ENCODE measurements around the gene RTL5.

Gene RTL5

GRCh38 chrX:72110876-72111708, 20.6 kb downstream of the RTL5 start:
- H3K27me3 ChIP-seq (ENCODE audit: control insufficient read depth in 5 of 5, insufficient read depth in 4 of 5, low read length in 5 of 5): peaks cover 0 to 19% (median 9%) of the 10 kb centered on the region in 5 donors
- H3K4me3 ChIP-seq (ENCODE audit: low read depth in 1 of 5, low read length in 5 of 5): no peak overlapping the region
- H3K4me1 ChIP-seq (ENCODE audit: control insufficient read depth in 5 of 5, insufficient read depth in 5 of 5, low read length in 5 of 5): peaks cover 0 to 22% (median 7%) of the 10 kb centered on the region in 5 donors
- H3K9ac ChIP-seq (ENCODE audit: low read length in 5 of 5): no peak overlapping the region
- peaks cover 0 to 2% (median 0%) of the 10 kb centered on the region in 5 donors for H3K9me3 ChIP-seq (ENCODE audit: control insufficient read depth in 5 of 5, low read length in 5 of 5)
- H3K36me3 ChIP-seq (ENCODE audit: control insufficient read depth in 5 of 5, insufficient read depth in 5 of 5, low read length in 5 of 5): no peaks in the 10 kb centered on the region
- no peak overlapping the region for H3K27ac ChIP-seq (ENCODE audit: low read depth, low read length)

DNA sequence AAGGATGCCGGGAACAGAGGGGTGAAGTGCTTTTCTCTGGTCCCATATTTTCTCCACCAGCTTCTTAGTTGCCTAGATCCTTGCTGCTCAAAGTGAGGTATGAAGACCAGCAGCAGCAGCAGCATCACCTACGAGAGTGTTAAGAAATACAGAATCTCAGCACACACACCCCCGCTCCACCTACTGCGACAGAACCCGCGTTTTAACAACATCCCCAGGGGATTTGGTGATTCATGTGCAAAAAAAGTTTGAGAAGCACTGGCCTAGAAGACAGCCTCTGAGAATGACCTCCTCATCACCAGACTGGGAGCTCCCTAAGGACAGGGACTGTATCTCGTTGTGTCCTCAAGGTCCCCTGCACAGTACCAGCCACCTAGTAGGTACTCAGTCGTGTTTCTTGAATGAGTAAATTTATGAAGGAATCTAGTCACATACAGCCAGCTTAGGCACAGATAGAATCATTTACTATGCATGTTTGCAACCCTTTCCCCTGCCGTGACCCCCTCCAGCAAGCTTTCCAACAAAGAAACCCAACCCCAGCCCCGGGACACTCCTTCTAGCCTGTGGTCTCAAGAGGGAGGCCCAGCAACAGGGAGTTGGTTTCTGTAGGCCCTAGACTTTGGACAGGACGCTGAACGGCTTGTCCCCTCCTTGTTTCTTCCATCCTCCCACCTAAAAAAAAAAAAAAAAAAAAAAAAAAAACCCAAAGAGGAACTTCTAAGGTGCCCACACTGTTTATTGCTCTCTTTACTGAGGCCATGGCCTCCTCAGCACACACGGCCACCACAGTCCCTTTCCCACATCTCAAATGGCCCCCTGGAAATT, 21.5 kb downstream of the RTL5 start:
- Histone ChIP-seq H3K36me3 (ENCODE audit: control insufficient read depth in 5 of 5, insufficient read depth in 5 of 5, low read length in 5 of 5) (no peaks in the 10 kb centered on the region), H3K27me3 (ENCODE audit: control insufficient read depth in 5 of 5, insufficient read depth in 4 of 5, low read length in 5 of 5) (peaks cover 0 to 22% (median 4%) of the 10 kb centered on the region in 5 donors), H3K27ac (ENCODE audit: low read depth, low read length) (no peak overlapping the region), H3K9ac (ENCODE audit: low read length in 5 of 5) (no peak overlapping the region), H3K4me1 (ENCODE audit: control insufficient read depth in 5 of 5, insufficient read depth in 5 of 5, low read length in 5 of 5) (peaks cover 0 to 18% (median 7%) of the 10 kb centered on the region in 5 donors), H3K9me3 (ENCODE audit: control insufficient read depth in 5 of 5, low read length in 5 of 5) (peaks cover 0 to 2% (median 0%) of the 10 kb centered on the region in 5 donors), H3K4me3 (ENCODE audit: low read depth in 1 of 5, low read length in 5 of 5) (no peak overlapping the region)

DNA sequence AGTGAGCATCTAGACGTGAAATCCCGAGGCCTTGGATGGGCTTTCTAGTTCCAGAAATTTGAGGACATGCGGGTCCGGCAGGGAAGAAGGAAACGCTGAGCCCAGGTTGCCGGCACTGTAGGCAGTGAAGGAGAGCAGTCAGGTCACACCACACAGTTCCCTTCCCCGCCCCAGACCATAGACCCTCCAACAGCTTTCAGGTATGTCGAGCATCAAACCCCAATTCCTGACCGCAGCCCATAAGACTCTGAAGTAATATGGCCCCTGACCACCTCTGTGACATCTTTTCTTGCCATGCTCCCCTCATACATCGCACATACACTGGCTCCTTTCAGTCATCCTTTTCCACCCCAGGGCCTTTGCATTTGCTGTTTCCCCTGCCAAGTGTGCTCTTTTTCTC, 23.0 kb downstream of the RTL5 start:
- H3K36me3 ChIP-seq (ENCODE audit: control insufficient read depth in 5 of 5, insufficient read depth in 5 of 5, low read length in 5 of 5): no peaks in the 10 kb centered on the region
- H3K4me3 ChIP-seq (ENCODE audit: low read depth in 1 of 5, low read length in 5 of 5): no peak overlapping the region
- H3K27me3 ChIP-seq (ENCODE audit: control insufficient read depth in 5 of 5, insufficient read depth in 4 of 5, low read length in 5 of 5): peaks cover 0 to 28% (median 6%) of the 10 kb centered on the region in 5 donors
- no peak overlapping the region for H3K9ac ChIP-seq (ENCODE audit: low read length in 5 of 5)
- H3K4me1 ChIP-seq (ENCODE audit: control insufficient read depth in 5 of 5, insufficient read depth in 5 of 5, low read length in 5 of 5): peaks cover 0 to 8% (median 0%) of the 10 kb centered on the region in 5 donors
- H3K27ac ChIP-seq (ENCODE audit: low read depth, low read length): no peak overlapping the region
- H3K9me3 ChIP-seq (ENCODE audit: control insufficient read depth in 5 of 5, low read length in 5 of 5): peaks cover 0 to 2% (median 0%) of the 10 kb centered on the region in 5 donors

DNA sequence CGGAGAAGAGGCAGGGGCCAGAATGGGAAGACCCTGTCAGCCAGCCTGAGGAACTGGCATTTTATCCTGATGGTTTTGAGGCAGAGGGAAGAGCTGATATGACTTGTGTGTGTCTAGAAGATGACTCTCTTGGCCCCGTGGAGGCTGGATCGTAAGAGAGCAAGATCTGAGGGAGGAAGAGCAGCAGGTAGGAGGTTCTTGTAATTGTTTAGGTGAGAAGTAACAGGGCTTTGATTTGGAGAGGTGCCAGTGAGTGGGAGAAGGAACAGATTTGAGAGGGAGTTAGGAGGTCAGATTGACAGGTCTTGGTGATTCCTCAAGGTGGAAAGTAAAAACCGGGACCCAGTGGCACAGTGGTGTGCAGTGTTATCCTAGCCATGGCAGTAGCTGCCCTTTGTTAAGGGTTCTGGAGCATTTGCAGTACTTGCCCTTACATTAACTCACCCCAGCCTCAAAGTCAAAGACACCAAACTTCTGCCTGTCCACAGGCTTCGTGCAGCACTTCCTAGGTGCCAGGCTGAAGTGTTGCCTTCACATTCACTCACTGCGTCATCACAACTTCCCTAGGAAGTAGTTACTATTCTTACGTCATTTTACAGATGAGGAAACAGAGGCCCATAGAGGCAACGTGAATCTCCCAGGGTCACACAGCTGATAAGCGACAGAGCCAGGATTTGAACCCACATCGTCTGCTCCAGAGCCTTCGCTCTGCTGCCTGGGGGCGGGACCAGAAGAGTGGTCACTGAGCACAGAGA, 23.7 kb downstream of the RTL5 start:
- Histone ChIP-seq H3K36me3 (ENCODE audit: control insufficient read depth in 5 of 5, insufficient read depth in 5 of 5, low read length in 5 of 5) (no peaks in the 10 kb centered on the region), H3K27ac (ENCODE audit: low read depth, low read length) (no peak overlapping the region), H3K4me1 (ENCODE audit: control insufficient read depth in 5 of 5, insufficient read depth in 5 of 5, low read length in 5 of 5) (peaks cover 0 to 6% (median 0%) of the 10 kb centered on the region in 5 donors), H3K9ac (ENCODE audit: low read length in 5 of 5) (no peak overlapping the region), H3K27me3 (ENCODE audit: control insufficient read depth in 5 of 5, insufficient read depth in 4 of 5, low read length in 5 of 5) (peaks cover 2 to 33% (median 9%) of the 10 kb centered on the region in 5 donors), H3K9me3 (ENCODE audit: control insufficient read depth in 5 of 5, low read length in 5 of 5) (peaks cover 0 to 2% (median 0%) of the 10 kb centered on the region in 5 donors), H3K4me3 (ENCODE audit: low read depth in 1 of 5, low read length in 5 of 5) (no peak overlapping the region)

DNA sequence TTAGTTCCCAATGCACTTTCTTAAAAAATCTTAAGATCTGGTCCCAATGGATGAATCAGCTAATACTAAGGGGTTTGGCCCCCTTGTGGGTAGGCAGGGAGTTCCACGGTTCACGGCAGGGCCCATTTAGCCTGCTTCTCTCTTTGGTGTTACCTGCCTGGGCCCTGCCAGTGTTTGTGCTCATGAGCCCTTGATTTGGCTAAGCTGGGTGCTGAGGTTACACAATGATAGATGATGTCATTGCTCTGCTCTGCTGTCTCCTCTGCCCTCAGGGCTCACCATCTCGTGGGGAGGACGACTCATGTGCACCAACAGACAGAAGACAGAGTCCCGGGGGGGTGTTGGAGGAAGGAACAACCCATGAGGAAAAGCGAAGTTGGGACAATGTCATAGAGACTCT, 24.4 kb downstream of the RTL5 start:
- Histone ChIP-seq H3K27me3 (ENCODE audit: control insufficient read depth in 5 of 5, insufficient read depth in 4 of 5, low read length in 5 of 5) (peaks cover 5 to 38% (median 13%) of the 10 kb centered on the region in 5 donors), H3K9me3 (ENCODE audit: control insufficient read depth in 5 of 5, low read length in 5 of 5) (peaks cover 0 to 2% (median 0%) of the 10 kb centered on the region in 5 donors), H3K9ac (ENCODE audit: low read length in 5 of 5) (no peak overlapping the region), H3K4me1 (ENCODE audit: control insufficient read depth in 5 of 5, insufficient read depth in 5 of 5, low read length in 5 of 5) (peaks cover 0 to 11% (median 0%) of the 10 kb centered on the region in 5 donors), H3K36me3 (ENCODE audit: control insufficient read depth in 5 of 5, insufficient read depth in 5 of 5, low read length in 5 of 5) (no peaks in the 10 kb centered on the region), H3K4me3 (ENCODE audit: low read depth in 1 of 5, low read length in 5 of 5) (no peak overlapping the region), H3K27ac (ENCODE audit: low read depth, low read length) (no peak overlapping the region)

GRCh38 chrX:72105436-72105835, 26.3 kb downstream of the RTL5 start:
- no peak overlapping the region for H3K27ac ChIP-seq (ENCODE audit: low read depth, low read length)
- no peak overlapping the region for H3K9ac ChIP-seq (ENCODE audit: low read length in 5 of 5)
- H3K4me3 ChIP-seq (ENCODE audit: low read depth in 1 of 5, low read length in 5 of 5): no peak overlapping the region
- peaks cover 0 to 24% (median 4%) of the 10 kb centered on the region in 5 donors for H3K4me1 ChIP-seq (ENCODE audit: control insufficient read depth in 5 of 5, insufficient read depth in 5 of 5, low read length in 5 of 5)
- peaks cover 9 to 46% (median 16%) of the 10 kb centered on the region in 5 donors for H3K27me3 ChIP-seq (ENCODE audit: control insufficient read depth in 5 of 5, insufficient read depth in 4 of 5, low read length in 5 of 5)
- H3K9me3 ChIP-seq (ENCODE audit: control insufficient read depth in 5 of 5, low read length in 5 of 5): peaks cover 0 to 2% (median 0%) of the 10 kb centered on the region in 5 donors
- no peaks in the 10 kb centered on the region for H3K36me3 ChIP-seq (ENCODE audit: control insufficient read depth in 5 of 5, insufficient read depth in 5 of 5, low read length in 5 of 5)

GRCh38 chrX:72102760-72103159, 29.0 kb downstream of the RTL5 start:
- H3K27me3 ChIP-seq (ENCODE audit: control insufficient read depth in 5 of 5, insufficient read depth in 4 of 5, low read length in 5 of 5): peaks cover 9 to 37% (median 17%) of the 10 kb centered on the region in 5 donors
- no peak overlapping the region for H3K4me3 ChIP-seq (ENCODE audit: low read depth in 1 of 5, low read length in 5 of 5)
- no peak overlapping the region for H3K9ac ChIP-seq (ENCODE audit: low read length in 5 of 5)
- H3K9me3 ChIP-seq (ENCODE audit: control insufficient read depth in 5 of 5, low read length in 5 of 5): peaks cover 0 to 2% (median 0%) of the 10 kb centered on the region in 5 donors
- no peaks in the 10 kb centered on the region for H3K36me3 ChIP-seq (ENCODE audit: control insufficient read depth in 5 of 5, insufficient read depth in 5 of 5, low read length in 5 of 5)
- no peak overlapping the region for H3K27ac ChIP-seq (ENCODE audit: low read depth, low read length)
- peaks cover 0 to 24% (median 4%) of the 10 kb centered on the region in 5 donors for H3K4me1 ChIP-seq (ENCODE audit: control insufficient read depth in 5 of 5, insufficient read depth in 5 of 5, low read length in 5 of 5)

DNA sequence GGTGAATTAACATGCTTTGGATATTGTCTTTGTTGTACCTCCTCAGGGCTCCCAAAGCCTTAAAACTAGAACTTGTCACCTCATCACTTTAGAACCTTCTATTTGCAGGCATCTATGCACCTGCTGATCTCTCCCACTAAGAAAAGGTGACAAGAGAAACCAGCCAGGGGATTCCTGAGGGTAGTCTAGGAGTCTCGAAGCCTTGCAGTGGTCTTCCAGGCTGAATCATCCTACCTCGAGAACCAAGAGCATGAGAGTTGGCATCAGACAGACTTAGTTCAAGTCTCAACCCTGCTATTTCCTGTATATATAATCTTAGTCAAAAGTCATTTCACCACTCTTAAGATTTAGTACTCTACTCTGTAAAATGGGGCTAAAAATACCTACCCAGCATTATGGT, 29.6 kb downstream of the RTL5 start:
- Histone ChIP-seq H3K9me3 (ENCODE audit: control insufficient read depth in 5 of 5, low read length in 5 of 5) (no peaks in the 10 kb centered on the region), H3K27me3 (ENCODE audit: control insufficient read depth in 5 of 5, insufficient read depth in 4 of 5, low read length in 5 of 5) (peaks cover 9 to 32% (median 17%) of the 10 kb centered on the region in 5 donors), H3K4me1 (ENCODE audit: control insufficient read depth in 5 of 5, insufficient read depth in 5 of 5, low read length in 5 of 5) (peaks cover 0 to 21% (median 4%) of the 10 kb centered on the region in 5 donors), H3K36me3 (ENCODE audit: control insufficient read depth in 5 of 5, insufficient read depth in 5 of 5, low read length in 5 of 5) (no peaks in the 10 kb centered on the region), H3K27ac (ENCODE audit: low read depth, low read length) (no peak overlapping the region), H3K4me3 (ENCODE audit: low read depth in 1 of 5, low read length in 5 of 5) (no peak overlapping the region), H3K9ac (ENCODE audit: low read length in 5 of 5) (no peak overlapping the region)

- Histone ChIP-seq H3K9me3 (ENCODE audit: control insufficient read depth in 5 of 5, low read length in 5 of 5) (no peaks in the 10 kb centered on the region), H3K4me3 (ENCODE audit: low read depth in 1 of 5, low read length in 5 of 5) (no peak overlapping the region), H3K9ac (ENCODE audit: low read length in 5 of 5) (no peak overlapping the region), H3K36me3 (ENCODE audit: control insufficient read depth in 5 of 5, insufficient read depth in 5 of 5, low read length in 5 of 5) (no peaks in the 10 kb centered on the region), H3K4me1 (ENCODE audit: control insufficient read depth in 5 of 5, insufficient read depth in 5 of 5, low read length in 5 of 5) (peaks cover 0 to 21% (median 4%) of the 10 kb centered on the region in 5 donors), H3K27me3 (ENCODE audit: control insufficient read depth in 5 of 5, insufficient read depth in 4 of 5, low read length in 5 of 5) (peaks cover 9 to 32% (median 17%) of the 10 kb centered on the region in 5 donors), H3K27ac (ENCODE audit: low read depth, low read length) (no peak overlapping the region)
Measured at GRCh38 chrX:72101597-72102037, 30.1 kb downstream of the RTL5 start.

Measured in subcutaneous abdominal adipose tissue (tissue), 5 donors.